Tibial nerve (tissue), 3 donors: Measurements from ENCODE around the gene SCAND1.
"Not testable (repeated sequence)": the region's sequence is repeated elsewhere in the genome, so short reads cannot be mapped to it uniquely, and the experiment has no call there.

Experiments used
- CTCF ChIP-seq, 5 experiments: fragments of 200-600 bp in 3 of 5; fragments of 450-650 bp in 2 of 5; sonication (generic) in 3 of 5; IDR thresholded peaks; one replicate each; pipeline ENCODE4 v1.5.1; 2016 to 2019; ENCODE audit warnings: antibody characterized with exemption in 5 of 5, mild to moderate bottlenecking in 3 of 5, moderate library complexity in 2 of 5
- POLR2A ChIP-seq, 2 donors: fragments of 450-650 bp; IDR thresholded peaks; one replicate each; pipeline ENCODE4 v1.6.1; 2017; ENCODE audit warnings: antibody characterized with exemption in 2 of 2, mild to moderate bottlenecking in 2 of 2, moderate library complexity in 2 of 2

GRCh38 chr20:36001331-36001730 is 47.0 kb upstream of the SCAND1 start:
- not testable (repeated sequence) for TF ChIP-seq CTCF, POLR2A (IDR thresholded peaks at IDR 0.05)
